Measurements from ENCODE around the gene PHOSPHO1.

DNA sequence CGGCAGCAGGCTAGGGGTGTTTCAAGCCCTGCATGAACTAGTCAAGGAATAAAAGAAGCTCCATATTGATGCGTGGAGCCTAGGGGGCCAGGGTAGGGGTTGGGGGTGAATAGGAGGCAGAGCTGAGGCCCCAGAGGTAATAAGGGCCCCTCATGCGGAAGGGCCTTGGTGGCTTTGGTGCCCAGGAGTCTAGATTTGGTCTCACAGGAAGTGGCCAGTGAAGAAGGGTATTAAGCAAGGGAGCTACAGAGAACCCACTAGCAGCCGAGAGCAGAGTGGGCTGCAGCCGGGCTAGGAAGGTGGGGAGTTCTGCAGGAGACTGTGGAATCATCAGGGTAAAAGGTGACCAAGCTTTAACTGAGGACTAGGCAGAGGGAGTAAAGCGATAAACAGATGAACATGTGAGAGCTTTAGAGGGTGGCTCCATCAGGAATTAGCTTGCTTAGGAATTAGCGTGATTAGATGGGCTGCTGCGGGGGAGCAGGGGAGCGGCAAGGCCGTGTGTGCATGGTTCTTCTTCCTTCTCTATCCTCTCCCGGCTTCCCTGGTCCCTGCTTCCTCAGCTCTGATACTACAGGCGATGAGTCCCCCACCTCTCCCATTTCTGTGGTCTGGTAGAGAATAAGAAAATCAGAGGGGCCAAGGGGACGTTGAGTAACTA, 30.0 kb downstream of the PHOSPHO1 start:
- TF ChIP-seq, protein P1, sequence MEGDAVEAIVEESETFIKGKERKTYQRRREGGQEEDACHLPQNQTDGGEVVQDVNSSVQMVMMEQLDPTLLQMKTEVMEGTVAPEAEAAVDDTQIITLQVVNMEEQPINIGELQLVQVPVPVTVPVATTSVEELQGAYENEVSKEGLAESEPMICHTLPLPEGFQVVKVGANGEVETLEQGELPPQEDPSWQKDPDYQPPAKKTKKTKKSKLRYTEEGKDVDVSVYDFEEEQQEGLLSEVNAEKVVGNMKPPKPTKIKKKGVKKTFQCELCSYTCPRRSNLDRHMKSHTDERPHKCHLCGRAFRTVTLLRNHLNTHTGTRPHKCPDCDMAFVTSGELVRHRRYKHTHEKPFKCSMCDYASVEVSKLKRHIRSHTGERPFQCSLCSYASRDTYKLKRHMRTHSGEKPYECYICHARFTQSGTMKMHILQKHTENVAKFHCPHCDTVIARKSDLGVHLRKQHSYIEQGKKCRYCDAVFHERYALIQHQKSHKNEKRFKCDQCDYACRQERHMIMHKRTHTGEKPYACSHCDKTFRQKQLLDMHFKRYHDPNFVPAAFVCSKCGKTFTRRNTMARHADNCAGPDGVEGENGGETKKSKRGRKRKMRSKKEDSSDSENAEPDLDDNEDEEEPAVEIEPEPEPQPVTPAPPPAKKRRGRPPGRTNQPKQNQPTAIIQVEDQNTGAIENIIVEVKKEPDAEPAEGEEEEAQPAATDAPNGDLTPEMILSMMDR (IDR thresholded peaks at IDR 0.05), result no peak
- TF ChIP-seq POLR2A (IDR thresholded peaks at IDR 0.05) (no peak), POLR2AphosphoS5 (IDR thresholded peaks at IDR 0.05) (no peak)

Data from prostate gland (tissue), 2 donors.